ENCODE data around the gene RPS16.

The RPS16 gene

GRCh38 chr19:39430675-39431593 lies 4.8 kb downstream of the RPS16 start (continued):
- TF ChIP-seq MZF1 (tag by site-specific recombination; IDR thresholded peaks at IDR 0.05; ENCODE audit: borderline replicate concordance), result peak; percentile 83; the same call in 1 of the 2 replicates
- TF ChIP-seq ZNF449 (tag by site-specific recombination; IDR thresholded peaks at IDR 0.05), result peak; percentile 93
- TF ChIP-seq PRDM10 (tag by site-specific recombination; IDR thresholded peaks at IDR 0.05), result no peak; the same call in none of the 2 replicates
- TF ChIP-seq ZNF114 (tag by site-specific recombination; IDR thresholded peaks at IDR 0.05), result no peak
- TF ChIP-seq ZNF302 (tag by site-specific recombination; IDR thresholded peaks at IDR 0.05; ENCODE audit: low read depth), result no peak
- TF ChIP-seq SCRT2 (tag by site-specific recombination; IDR thresholded peaks at IDR 0.05), result no peak
- peak; percentile 65 for TF ChIP-seq GLIS1 (tag by site-specific recombination; IDR thresholded peaks at IDR 0.05)
- no peak for TF ChIP-seq ZIC2 (tag by site-specific recombination; IDR thresholded peaks at IDR 0.05)
- TF ChIP-seq ZNF19 (tag by site-specific recombination; IDR thresholded peaks at IDR 0.05; ENCODE audit: low read depth), result no peak
- TF ChIP-seq ZNF112 (tag by site-specific recombination; IDR thresholded peaks at IDR 0.05), result no peak
- TF ChIP-seq ZNF280D (tag by site-specific recombination; IDR thresholded peaks at IDR 0.05), result no peak
- TF ChIP-seq ZNF10 (tag by site-specific recombination; IDR thresholded peaks at IDR 0.05), result peak; percentile 71
- peak; percentile 82 for TF ChIP-seq ZNF639 (tag by site-specific recombination; IDR thresholded peaks at IDR 0.05)
- TF ChIP-seq ZFP37 (tag by site-specific recombination; IDR thresholded peaks at IDR 0.05), result peak; percentile 97
- no peak for TF ChIP-seq ZBTB49 (tag by site-specific recombination; IDR thresholded peaks at IDR 0.05; ENCODE audit: low read depth)
- TF ChIP-seq AEBP2 (tag by site-specific recombination; IDR thresholded peaks at IDR 0.05; ENCODE audit: borderline replicate concordance), result no peak
- TF ChIP-seq TSHZ1 (tag by site-specific recombination; IDR thresholded peaks at IDR 0.05; ENCODE audit: borderline replicate concordance), result 0 out of 2 replicates have a peak, but pooled peaks have one; percentile 24
